HL-60 (cell line): ENCODE data around the gene ANKRD63.

ENCODE experiments used
- POLR2AphosphoS5 ChIP-seq: IDR thresholded peaks from 2 replicates; pipeline ENCODE4 v1.6.1; 2012; ENCODE audit warnings: low read depth
- SPI1 ChIP-seq: IDR thresholded peaks from 2 replicates; pipeline ENCODE4 v1.6.1; 2012; ENCODE audit warnings: low read depth, mild to moderate bottlenecking, borderline replicate concordance
- TF ChIP-seq, protein P1 (sequence below): IDR thresholded peaks from one replicate; pipeline ENCODE4 v1.5.1; 2011; ENCODE audit warnings: low read length, control low read depth, inconsistent platforms; ENCODE audit not compliant: insufficient read depth
- TF ChIP-seq, protein P2 (sequence below): IDR thresholded peaks from 2 replicates; pipeline ENCODE4 v1.6.1; 2012; ENCODE audit warnings: low read depth; ENCODE audit not compliant: insufficient replicate concordance

DNA sequence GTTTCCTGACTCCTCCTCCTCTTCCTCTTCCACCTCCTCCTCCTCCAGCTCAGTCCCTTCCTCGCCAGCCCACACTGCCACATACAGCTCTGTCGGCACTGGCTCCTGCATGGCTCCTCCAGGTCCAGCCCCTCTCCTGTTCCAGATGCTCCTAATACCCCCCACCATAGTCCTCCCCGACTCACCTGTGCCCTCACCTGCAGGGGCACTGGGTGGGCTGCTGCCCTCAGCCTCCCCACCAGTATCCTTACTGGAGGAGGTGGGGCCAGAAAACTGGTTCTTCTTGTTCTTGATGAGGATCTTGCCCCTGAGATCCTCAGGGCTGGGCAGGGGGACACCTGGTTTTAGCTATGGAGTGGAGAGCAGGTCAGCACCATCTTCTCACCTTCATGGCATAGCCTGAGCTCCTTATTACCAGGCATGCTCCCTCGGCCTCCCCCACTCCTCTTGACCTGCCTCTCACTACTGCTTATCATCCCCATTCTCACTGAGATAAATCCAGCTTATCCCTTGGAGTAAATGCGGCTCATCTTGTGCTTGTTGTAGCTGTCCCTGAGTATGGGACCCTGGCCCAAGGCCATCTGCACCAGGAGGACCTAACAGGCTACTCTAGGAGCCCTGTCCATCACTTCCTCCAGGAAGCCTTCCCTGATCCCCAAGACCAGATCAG is 13.8 kb upstream of the ANKRD63 start:
- TF ChIP-seq, protein P1, sequence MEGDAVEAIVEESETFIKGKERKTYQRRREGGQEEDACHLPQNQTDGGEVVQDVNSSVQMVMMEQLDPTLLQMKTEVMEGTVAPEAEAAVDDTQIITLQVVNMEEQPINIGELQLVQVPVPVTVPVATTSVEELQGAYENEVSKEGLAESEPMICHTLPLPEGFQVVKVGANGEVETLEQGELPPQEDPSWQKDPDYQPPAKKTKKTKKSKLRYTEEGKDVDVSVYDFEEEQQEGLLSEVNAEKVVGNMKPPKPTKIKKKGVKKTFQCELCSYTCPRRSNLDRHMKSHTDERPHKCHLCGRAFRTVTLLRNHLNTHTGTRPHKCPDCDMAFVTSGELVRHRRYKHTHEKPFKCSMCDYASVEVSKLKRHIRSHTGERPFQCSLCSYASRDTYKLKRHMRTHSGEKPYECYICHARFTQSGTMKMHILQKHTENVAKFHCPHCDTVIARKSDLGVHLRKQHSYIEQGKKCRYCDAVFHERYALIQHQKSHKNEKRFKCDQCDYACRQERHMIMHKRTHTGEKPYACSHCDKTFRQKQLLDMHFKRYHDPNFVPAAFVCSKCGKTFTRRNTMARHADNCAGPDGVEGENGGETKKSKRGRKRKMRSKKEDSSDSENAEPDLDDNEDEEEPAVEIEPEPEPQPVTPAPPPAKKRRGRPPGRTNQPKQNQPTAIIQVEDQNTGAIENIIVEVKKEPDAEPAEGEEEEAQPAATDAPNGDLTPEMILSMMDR: no peak
- TF ChIP-seq POLR2AphosphoS5 (no peak), SPI1 (no peak)
- TF ChIP-seq, protein P2, sequence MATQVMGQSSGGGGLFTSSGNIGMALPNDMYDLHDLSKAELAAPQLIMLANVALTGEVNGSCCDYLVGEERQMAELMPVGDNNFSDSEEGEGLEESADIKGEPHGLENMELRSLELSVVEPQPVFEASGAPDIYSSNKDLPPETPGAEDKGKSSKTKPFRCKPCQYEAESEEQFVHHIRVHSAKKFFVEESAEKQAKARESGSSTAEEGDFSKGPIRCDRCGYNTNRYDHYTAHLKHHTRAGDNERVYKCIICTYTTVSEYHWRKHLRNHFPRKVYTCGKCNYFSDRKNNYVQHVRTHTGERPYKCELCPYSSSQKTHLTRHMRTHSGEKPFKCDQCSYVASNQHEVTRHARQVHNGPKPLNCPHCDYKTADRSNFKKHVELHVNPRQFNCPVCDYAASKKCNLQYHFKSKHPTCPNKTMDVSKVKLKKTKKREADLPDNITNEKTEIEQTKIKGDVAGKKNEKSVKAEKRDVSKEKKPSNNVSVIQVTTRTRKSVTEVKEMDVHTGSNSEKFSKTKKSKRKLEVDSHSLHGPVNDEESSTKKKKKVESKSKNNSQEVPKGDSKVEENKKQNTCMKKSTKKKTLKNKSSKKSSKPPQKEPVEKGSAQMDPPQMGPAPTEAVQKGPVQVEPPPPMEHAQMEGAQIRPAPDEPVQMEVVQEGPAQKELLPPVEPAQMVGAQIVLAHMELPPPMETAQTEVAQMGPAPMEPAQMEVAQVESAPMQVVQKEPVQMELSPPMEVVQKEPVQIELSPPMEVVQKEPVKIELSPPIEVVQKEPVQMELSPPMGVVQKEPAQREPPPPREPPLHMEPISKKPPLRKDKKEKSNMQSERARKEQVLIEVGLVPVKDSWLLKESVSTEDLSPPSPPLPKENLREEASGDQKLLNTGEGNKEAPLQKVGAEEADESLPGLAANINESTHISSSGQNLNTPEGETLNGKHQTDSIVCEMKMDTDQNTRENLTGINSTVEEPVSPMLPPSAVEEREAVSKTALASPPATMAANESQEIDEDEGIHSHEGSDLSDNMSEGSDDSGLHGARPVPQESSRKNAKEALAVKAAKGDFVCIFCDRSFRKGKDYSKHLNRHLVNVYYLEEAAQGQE: no peak
